Cardiac muscle cell (in vitro differentiated cells and primary cell): Measurements from ENCODE around the gene LDB3. TPM values are rescaled to one million over a fixed set of nuclear protein-coding genes. Genes with fewer than 3 reads are reported as not detected.
A peak's percentile ranks its signal among the peaks of the same experiment; 100 is the strongest.

Source experiments
- DNase-seq, 2 donors: peaks; one replicate each; pipeline versions ENCODE4 v3.0.0 to v3.0.0-alpha.2; 2010 to 2017; ENCODE audit warnings: low read depth in 1 of 2, low spot score in 1 of 2
- H3K27ac ChIP-seq: fragments of 200-600 bp; sonication (generic); 2 replicates; pipeline ENCODE4 v1.5.1; 2016
- H3K27me3 ChIP-seq: fragments of 200-600 bp; sonication (generic); 2 replicates; pipeline ENCODE4 v1.6.0; 2016; ENCODE audit warnings: control low read depth
- H3K36me3 ChIP-seq: fragments of 200-600 bp; sonication (generic); 2 replicates; pipeline ENCODE4 v1.5.1; 2016; ENCODE audit warnings: control low read depth
- H3K4me1 ChIP-seq: fragments of 200-600 bp; sonication (generic); 2 replicates; pipeline ENCODE4 v1.8.1; 2017; ENCODE audit warnings: low read depth, mild to moderate bottlenecking, mixed run types
- H3K4me3 ChIP-seq: fragments of 200-600 bp; sonication (generic); 2 replicates; pipeline ENCODE4 v1.5.1; 2016; ENCODE audit warnings: mild to moderate bottlenecking
- H3K9me3 ChIP-seq: fragments of 200-600 bp; sonication (generic); 2 replicates; pipeline ENCODE4 v1.5.1; 2017; ENCODE audit warnings: low read depth, mild to moderate bottlenecking, control low read depth
- polyA plus RNA-seq: library from polyadenylated mRNA; unstranded; fragments of >200 nt; fragmentation: Nextera tagmentation; extraction: Ambion mirVana; gene quantifications from 2 replicates; pipeline ENCODE4 v1.2.1, GENCODE V29; 2016
- total RNA-seq: library from RNA; depleted of rRNA; stranded (reverse); fragments of >200 nt; gene quantifications from 2 replicates; pipeline ENCODE4 v1.2.3, GENCODE V29; 2016
- TF ChIP-seq, protein P1 (sequence below): IDR thresholded peaks from 2 replicates; pipeline ENCODE4 v1.5.1; 2012; ENCODE audit warnings: low read depth, mild to moderate bottlenecking, low read length

The LDB3 gene
- total and polyA plus RNA-seq, 2 experiments from 2014 or later: 213 to 317 TPM

DNA sequence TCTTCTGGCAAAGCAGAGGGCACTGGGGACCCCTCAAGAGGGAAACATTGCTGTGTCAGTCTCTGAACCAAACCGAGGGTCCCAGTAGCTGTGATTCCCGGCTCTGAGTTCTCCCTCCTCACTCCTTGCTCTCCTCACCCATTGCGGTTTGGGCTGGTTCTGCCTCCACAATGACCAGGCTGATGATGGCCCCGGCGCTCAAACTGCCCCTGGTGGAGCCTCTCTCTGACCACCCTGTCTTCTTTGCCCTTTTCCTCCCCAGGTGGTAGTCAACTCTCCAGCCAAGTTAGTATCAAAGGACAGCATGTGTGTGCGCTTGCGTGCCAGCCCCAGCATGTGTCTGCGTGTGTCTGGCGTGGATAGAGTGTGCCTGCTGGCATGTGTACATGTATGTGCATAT lies 17.1 kb downstream of the LDB3 start:
- no peaks in the 10 kb centered on the region for H3K27me3 ChIP-seq
- no peaks in the 10 kb centered on the region for H3K9me3 ChIP-seq
- no peak overlapping the region for H3K4me3 ChIP-seq
- peak overlapping the region; percentile 100 for H3K27ac ChIP-seq
- TF ChIP-seq, protein P1, sequence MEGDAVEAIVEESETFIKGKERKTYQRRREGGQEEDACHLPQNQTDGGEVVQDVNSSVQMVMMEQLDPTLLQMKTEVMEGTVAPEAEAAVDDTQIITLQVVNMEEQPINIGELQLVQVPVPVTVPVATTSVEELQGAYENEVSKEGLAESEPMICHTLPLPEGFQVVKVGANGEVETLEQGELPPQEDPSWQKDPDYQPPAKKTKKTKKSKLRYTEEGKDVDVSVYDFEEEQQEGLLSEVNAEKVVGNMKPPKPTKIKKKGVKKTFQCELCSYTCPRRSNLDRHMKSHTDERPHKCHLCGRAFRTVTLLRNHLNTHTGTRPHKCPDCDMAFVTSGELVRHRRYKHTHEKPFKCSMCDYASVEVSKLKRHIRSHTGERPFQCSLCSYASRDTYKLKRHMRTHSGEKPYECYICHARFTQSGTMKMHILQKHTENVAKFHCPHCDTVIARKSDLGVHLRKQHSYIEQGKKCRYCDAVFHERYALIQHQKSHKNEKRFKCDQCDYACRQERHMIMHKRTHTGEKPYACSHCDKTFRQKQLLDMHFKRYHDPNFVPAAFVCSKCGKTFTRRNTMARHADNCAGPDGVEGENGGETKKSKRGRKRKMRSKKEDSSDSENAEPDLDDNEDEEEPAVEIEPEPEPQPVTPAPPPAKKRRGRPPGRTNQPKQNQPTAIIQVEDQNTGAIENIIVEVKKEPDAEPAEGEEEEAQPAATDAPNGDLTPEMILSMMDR: no peak
- H3K4me1 ChIP-seq: peaks cover 67% of the 10 kb centered on the region
- H3K36me3 ChIP-seq: peaks cover 40% of the 10 kb centered on the region
- no peak for DNase-seq

DNA sequence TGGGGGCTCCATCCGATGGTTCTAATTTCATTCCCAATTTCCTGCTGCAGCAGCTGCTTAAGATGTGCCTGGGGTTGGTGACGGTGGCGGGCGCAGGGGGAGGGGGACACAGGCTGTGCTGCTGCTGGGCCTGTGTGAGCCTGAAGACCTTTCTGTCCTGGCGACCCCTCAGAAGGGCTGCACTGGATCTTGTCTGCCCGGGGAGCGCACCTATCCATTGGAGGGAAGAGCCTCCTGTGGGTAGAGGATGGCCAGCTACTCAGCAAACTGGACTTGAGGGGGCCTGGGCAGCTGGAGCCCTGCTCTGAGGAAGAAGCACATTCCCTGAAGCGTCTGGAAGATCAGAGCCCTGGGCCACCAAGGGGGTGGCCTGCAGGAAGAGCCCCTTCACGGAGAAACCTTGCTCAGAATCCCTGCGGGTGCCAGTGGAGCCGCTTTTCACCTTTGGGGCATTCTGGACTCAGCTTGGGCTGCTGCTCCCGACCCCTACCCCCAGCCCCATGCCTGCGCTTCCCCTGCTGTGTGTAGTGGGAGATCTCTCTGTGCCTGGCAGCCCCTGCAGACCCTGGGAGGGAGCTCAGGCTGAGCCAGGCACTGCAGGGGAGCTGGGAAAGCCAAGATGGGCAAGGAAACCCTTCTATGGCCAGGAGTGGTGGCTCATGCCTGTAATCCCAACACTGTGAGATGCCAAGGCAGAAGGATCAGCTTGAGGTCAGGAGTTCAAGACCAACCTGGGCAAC lies 17.8 kb downstream of the LDB3 start:
- H3K27ac ChIP-seq: peak overlapping the region; percentile 100
- TF ChIP-seq, protein P1: no peak
- peaks cover 70% of the 10 kb centered on the region for H3K4me1 ChIP-seq
- H3K4me3 ChIP-seq: no peak overlapping the region
- H3K36me3 ChIP-seq: peaks cover 34% of the 10 kb centered on the region
- H3K9me3 ChIP-seq: no peaks in the 10 kb centered on the region
- no peaks in the 10 kb centered on the region for H3K27me3 ChIP-seq
- no peak for DNase-seq

DNA sequence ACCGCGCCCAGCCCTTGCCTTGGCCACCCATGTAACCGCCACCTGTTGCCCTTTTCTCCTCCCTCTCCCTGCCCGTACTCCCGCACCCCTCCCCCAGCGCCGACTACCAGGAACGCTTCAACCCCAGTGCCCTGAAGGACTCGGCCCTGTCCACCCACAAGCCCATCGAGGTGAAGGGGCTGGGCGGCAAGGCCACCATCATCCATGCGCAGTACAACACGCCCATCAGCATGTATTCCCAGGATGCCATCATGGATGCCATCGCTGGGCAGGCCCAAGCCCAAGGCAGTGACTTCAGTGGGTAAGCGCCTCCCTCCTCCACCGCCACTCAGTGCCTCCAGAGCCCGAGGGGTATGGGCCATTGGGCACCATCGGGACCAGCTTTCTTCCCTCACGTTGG lies 18.7 kb downstream of the LDB3 start:
- Histone ChIP-seq H3K4me3 (no peak overlapping the region), H3K9me3 (no peaks in the 10 kb centered on the region), H3K27me3 (no peaks in the 10 kb centered on the region), H3K27ac (peak overlapping the region; percentile 100), H3K36me3 (peaks cover 25% of the 10 kb centered on the region), H3K4me1 (peaks cover 70% of the 10 kb centered on the region)
- TF ChIP-seq, protein P1: no peak
- DNase-seq: no peak

DNA sequence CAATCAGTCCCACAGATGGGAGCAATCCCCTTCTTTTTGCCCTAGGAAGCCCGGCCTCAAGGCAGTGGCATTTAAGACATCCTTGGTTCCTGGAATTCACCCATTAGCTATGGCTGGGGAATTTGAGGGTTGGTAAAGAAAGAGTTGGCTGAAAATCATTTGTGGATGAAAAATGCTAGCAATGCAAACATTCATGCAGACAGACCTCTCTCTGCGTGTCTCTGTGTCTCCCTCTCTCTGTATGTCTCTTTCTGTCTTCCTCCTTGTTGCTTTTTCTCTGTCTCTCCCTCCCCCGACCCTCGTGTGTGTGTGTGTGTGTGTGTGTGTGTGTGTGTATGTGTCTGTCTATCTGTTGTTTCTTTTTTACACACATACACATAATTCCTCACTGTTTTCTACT lies 19.4 kb downstream of the LDB3 start:
- Histone ChIP-seq H3K9me3 (no peaks in the 10 kb centered on the region), H3K36me3 (peaks cover 23% of the 10 kb centered on the region), H3K4me3 (no peak overlapping the region), H3K27ac (peak overlapping the region; percentile 100), H3K4me1 (peaks cover 69% of the 10 kb centered on the region), H3K27me3 (no peaks in the 10 kb centered on the region)
- peak in 1 of 2 donors; percentile 72 for DNase-seq
- TF ChIP-seq, protein P1: no peak

DNA sequence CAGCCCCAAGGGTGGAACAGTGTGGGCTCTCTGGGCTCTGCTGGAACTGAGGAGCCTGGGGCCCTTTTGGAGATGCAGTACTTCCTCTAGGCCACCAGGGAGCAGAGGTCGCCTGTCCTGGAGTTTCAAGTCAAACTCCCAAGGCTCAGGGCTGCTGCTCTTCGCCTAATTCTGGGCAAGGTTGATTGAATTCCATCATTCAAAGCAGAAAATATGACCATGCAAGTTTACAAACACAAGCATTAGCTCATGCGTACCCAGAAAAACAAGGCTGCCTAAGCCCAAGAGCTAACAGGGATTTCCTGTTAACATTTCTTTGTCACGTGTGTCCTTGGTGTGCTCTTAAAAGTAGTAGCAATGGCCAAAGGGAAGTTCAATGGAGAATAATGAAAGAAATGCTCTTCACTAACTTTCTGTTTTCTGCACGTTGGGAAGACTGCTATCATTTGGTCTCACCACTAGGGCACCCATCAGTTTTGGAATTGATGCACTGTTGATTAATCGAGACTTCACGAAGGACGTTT lies 20.1 kb downstream of the LDB3 start:
- peaks cover 68% of the 10 kb centered on the region for H3K4me1 ChIP-seq
- peak overlapping the region; percentile 100 for H3K27ac ChIP-seq

More for the DNA sequence above, 20.1 kb downstream of the LDB3 start:
- peaks cover 29% of the 10 kb centered on the region for H3K36me3 ChIP-seq
- DNase-seq: peak; percentile 76 to 82
- H3K4me3 ChIP-seq: no peak overlapping the region
- no peaks in the 10 kb centered on the region for H3K27me3 ChIP-seq
- no peaks in the 10 kb centered on the region for H3K9me3 ChIP-seq
- TF ChIP-seq, protein P1: peak; percentile 85
